ENCODE results near the gene TFAP2A. TPM values are rescaled to one million over a fixed set of nuclear protein-coding genes. Genes with fewer than 3 reads are reported as not detected.
A peak's percentile ranks its signal among the peaks of the same experiment; 100 is the strongest.

Gene TFAP2A
- total RNA-seq, 4 donors from 2014 or later, result 0.21 TPM; not detected in 2

GRCh38 chr6:10425975-10426780 is 11.3 kb upstream of the TFAP2A start:
- intact Hi-C loops (cut with DNase I; ENCODE audit: low total_unique reads), result no loop called here
- no peak for DNase-seq
- no peaks in the 10 kb centered on the region for H3K9me3 ChIP-seq
- TF ChIP-seq, protein P1, sequence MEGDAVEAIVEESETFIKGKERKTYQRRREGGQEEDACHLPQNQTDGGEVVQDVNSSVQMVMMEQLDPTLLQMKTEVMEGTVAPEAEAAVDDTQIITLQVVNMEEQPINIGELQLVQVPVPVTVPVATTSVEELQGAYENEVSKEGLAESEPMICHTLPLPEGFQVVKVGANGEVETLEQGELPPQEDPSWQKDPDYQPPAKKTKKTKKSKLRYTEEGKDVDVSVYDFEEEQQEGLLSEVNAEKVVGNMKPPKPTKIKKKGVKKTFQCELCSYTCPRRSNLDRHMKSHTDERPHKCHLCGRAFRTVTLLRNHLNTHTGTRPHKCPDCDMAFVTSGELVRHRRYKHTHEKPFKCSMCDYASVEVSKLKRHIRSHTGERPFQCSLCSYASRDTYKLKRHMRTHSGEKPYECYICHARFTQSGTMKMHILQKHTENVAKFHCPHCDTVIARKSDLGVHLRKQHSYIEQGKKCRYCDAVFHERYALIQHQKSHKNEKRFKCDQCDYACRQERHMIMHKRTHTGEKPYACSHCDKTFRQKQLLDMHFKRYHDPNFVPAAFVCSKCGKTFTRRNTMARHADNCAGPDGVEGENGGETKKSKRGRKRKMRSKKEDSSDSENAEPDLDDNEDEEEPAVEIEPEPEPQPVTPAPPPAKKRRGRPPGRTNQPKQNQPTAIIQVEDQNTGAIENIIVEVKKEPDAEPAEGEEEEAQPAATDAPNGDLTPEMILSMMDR (IDR thresholded peaks at IDR 0.05), result no peak
- TF ChIP-seq POLR2A (IDR thresholded peaks at IDR 0.05), result no peak
- peaks cover 0 to 45% of the 10 kb centered on the region in 2 donors for H3K27me3 ChIP-seq
- H3K4me3 ChIP-seq, result peak overlapping the region; percentile 8 to 30
- H3K4me1 ChIP-seq, result peaks cover 0 to 6% of the 10 kb centered on the region in 2 donors
- no peak overlapping the region for H3K27ac ChIP-seq
- H3K36me3 ChIP-seq, result no peaks in the 10 kb centered on the region

DNA sequence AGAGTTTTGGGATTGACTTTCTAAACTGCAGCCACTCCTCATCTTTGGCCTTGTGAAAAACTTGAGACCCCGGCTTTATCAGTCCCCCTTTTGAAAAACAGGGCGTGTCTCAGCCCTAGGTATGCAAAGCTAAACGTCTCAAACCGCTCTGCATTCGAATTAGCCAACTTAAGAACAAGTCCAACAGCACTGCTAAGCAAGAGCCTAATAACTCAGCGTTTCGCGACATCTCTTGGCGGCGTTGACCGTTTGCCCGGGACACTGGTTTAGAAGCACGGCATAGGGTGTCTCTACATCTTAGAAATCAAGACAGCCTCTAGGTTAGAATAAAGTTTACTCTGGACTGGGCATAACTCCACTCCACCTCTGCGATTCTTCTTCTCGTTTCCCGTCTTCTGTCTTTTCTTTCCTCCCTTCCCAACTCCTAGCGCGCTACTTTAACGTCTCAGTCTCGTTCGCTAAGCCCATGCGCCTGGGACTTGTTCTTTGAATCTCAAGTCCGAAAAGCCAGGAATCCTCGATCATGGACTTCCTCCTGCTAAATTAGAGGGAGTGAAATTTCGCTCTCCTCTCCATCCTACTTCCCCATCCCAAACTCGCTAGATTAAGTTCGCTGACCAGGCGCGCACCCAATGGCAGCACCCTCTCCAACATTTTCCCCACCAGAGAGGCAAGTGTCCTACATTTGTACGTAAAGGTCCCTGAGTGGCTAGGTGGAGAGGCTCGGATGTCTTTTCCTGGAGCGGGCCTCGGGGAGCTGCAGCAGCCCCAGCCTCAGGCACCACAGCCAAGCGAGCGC is 10.5 kb upstream of the TFAP2A start:
- Histone ChIP-seq H3K36me3 (no peaks in the 10 kb centered on the region), H3K4me1 (peaks cover 0 to 6% of the 10 kb centered on the region in 2 donors), H3K9me3 (no peaks in the 10 kb centered on the region), H3K27me3 (peaks cover 0 to 52% of the 10 kb centered on the region in 2 donors), H3K4me3 (peak overlapping the region in 1 of 2 donors; percentile 30), H3K27ac (no peak overlapping the region)
- no peak for TF ChIP-seq POLR2A (IDR thresholded peaks at IDR 0.05)
- TF ChIP-seq, protein P1 (IDR thresholded peaks at IDR 0.05), result no peak
- intact Hi-C loops (cut with DNase I; ENCODE audit: low total_unique reads), result no loop called here
- DNase-seq, result no peak

DNA sequence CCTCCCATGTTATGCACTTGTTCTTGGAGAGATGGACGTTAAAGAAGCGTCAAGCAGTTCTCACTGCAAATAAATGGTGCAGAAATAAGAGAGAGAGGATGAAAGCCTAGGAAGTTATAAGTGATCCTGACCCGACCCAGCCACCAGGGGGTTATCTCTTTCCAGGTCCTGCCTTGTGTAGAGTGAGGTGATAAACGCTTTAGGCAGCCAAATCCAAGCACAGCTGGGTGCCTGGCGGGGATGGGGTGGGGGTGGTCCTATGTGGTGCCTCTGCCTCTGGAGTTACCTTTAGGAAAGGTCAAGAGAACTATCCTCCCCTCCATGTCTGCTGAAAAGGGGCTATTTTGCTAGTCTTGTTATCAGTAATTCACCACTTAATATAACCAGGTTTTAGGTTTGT is 9.2 kb upstream of the TFAP2A start:
- H3K36me3 ChIP-seq, result no peaks in the 10 kb centered on the region
- intact Hi-C loops (cut with DNase I; ENCODE audit: low total_unique reads), result no loop called here
- peaks cover 0 to 6% of the 10 kb centered on the region in 2 donors for H3K4me1 ChIP-seq
- peaks cover 0 to 63% of the 10 kb centered on the region in 2 donors for H3K27me3 ChIP-seq
- no peak for DNase-seq
- H3K4me3 ChIP-seq, result no peak overlapping the region
- TF ChIP-seq, protein P1 (IDR thresholded peaks at IDR 0.05), result no peak
- TF ChIP-seq POLR2A (IDR thresholded peaks at IDR 0.05), result no peak
- H3K9me3 ChIP-seq, result no peaks in the 10 kb centered on the region
- no peak overlapping the region for H3K27ac ChIP-seq

DNA sequence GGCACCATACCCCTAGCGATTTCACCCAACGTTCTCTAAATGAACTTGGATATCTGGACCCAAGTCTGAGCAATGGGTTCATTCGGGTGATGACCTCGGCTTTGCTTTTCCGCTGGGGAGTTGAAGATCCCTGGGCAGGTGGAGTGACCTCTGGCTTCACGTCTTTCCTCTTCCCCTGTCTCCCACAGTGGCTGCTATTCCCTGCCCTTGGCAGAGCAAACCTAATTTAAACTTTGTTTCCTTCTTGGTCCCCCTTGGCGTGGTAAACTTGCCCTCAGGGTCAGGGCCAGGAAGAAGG is 7.8 kb upstream of the TFAP2A start:
- no peak overlapping the region for H3K4me3 ChIP-seq
- no peak for DNase-seq
- H3K36me3 ChIP-seq, result no peaks in the 10 kb centered on the region
- intact Hi-C loops (cut with DNase I; ENCODE audit: low total_unique reads), result no loop called here
- TF ChIP-seq POLR2A (IDR thresholded peaks at IDR 0.05), result no peak
- TF ChIP-seq, protein P1 (IDR thresholded peaks at IDR 0.05), result no peak
- peaks cover 0 to 6% of the 10 kb centered on the region in 2 donors for H3K4me1 ChIP-seq
- H3K27me3 ChIP-seq, result peaks cover 0 to 66% of the 10 kb centered on the region in 2 donors
- H3K27ac ChIP-seq, result no peak overlapping the region
- no peaks in the 10 kb centered on the region for H3K9me3 ChIP-seq

Measured in uterus (tissue), 4 donors.